ENCODE measurements around the gene UBE3C.
"Not testable (repeated sequence)": the region's sequence is repeated elsewhere in the genome, so short reads cannot be mapped to it uniquely, and the experiment has no call there.

Gene UBE3C

DNA sequence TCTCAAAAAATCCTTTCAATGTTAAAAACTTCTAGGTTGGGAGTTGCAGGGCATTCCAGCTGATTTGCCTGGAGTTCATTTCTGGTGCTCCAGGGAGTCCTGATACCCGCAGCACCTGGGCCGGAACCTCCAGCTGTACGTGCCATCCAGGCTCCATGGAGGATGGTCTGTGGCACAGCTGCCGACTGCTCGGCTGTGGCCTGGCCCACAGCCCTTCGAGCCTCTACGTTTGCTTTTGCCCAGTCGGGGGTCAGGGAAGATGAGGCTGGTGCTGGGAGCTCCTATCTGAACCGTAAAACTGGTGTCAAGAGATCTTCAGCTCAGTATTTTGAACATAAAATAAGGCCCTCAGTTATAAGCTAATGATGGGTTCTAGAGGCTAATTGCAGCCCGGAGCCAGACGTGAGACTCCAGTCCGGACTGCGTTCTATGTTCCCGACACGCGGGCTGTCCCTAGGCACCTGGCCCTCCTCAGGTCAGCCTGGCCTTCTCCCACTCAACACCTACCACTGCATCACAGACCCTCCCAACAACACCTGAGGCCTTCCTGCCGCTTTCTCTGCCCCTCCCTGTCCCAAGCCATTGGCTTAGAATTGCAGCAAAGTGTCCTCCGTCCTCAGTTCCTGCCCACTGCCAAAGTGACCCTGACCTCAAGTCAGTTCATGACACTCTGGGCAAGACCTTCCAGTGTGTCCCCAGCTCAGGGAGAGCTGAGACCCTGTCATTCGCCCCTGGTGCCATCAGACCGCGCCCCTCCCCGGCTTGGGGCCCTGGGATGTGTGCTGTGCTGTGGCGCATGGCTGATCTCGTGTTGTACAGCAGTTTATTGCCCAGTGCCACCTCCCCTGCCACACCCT is 133.9 kb downstream of the UBE3C start:
- no peak overlapping the region for H2AFZ ChIP-seq
- H3K79me2 ChIP-seq: no peaks in the 10 kb centered on the region
- no peaks in the 10 kb centered on the region for H3K27me3 ChIP-seq (ENCODE audit: control insufficient read depth, insufficient read depth, low read length)
- no peak overlapping the region for H3K4me2 ChIP-seq (ENCODE audit: low read length)
- H3K27ac ChIP-seq: no peak overlapping the region
- no peak overlapping the region for H3K4me3 ChIP-seq (ENCODE audit: low read depth, low read length)
- TF ChIP-seq CTCF (IDR thresholded peaks at IDR 0.05): no peak
- no peak overlapping the region for H3K9ac ChIP-seq
- H3K4me1 ChIP-seq: peaks cover 8% of the 10 kb centered on the region
- no peaks in the 10 kb centered on the region for H3K36me3 ChIP-seq (ENCODE audit: control insufficient read depth, insufficient read depth, low read length)
- no peaks in the 10 kb centered on the region for H3K9me3 ChIP-seq (ENCODE audit: control insufficient read depth, low read length)

- TF ChIP-seq CTCF (IDR thresholded peaks at IDR 0.05): peak; percentile 97
- Histone ChIP-seq H3K4me2 (ENCODE audit: low read length) (no peak overlapping the region), H3K9ac (no peak overlapping the region), H3K36me3 (ENCODE audit: control insufficient read depth, insufficient read depth, low read length) (no peaks in the 10 kb centered on the region), H3K27me3 (ENCODE audit: control insufficient read depth, insufficient read depth, low read length) (no peaks in the 10 kb centered on the region), H3K9me3 (ENCODE audit: control insufficient read depth, low read length) (no peaks in the 10 kb centered on the region), H3K27ac (no peak overlapping the region), H3K79me2 (no peaks in the 10 kb centered on the region), H2AFZ (no peak overlapping the region), H3K4me3 (ENCODE audit: low read depth, low read length) (no peak overlapping the region), H3K4me1 (peaks cover 8% of the 10 kb centered on the region)
Observed at GRCh38 chr7:157273208-157274093, 134.7 kb downstream of the UBE3C start.

GRCh38 chr7:157274094-157274634 is 135.4 kb downstream of the UBE3C start:
- not testable (repeated sequence) for H3K27me3 ChIP-seq (ENCODE audit: control insufficient read depth, insufficient read depth, low read length); H3K4me3 ChIP-seq (ENCODE audit: low read depth, low read length); H3K9me3 ChIP-seq (ENCODE audit: control insufficient read depth, low read length); H3K27ac ChIP-seq; H3K9ac ChIP-seq; H3K4me2 ChIP-seq (ENCODE audit: low read length); H3K79me2 ChIP-seq; H3K36me3 ChIP-seq (ENCODE audit: control insufficient read depth, insufficient read depth, low read length); H2AFZ ChIP-seq; H3K4me1 ChIP-seq

DNA sequence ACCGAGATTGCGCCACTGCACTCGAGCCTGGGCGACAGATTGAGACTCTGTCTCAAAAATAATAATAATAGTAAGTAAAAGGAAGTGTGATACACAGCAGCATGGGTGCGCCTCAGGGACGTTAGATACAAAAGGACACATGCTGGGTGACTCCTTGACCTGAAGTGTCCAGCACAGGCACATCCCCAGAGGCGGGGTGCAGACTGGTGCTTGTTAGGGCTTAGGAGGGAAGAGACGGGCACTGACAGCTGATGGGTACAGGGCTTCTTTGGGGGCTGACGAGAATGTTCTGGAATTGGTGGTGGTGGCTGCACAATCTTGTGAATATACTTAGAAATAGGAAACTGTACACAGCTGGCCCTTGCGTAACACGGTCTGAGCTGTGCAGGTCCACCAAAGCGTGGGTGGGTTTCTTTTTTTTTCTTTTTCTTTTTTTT is 136.3 kb downstream of the UBE3C start:
- Histone ChIP-seq H3K9me3 (ENCODE audit: control insufficient read depth, low read length) (no peaks in the 10 kb centered on the region), H3K27me3 (ENCODE audit: control insufficient read depth, insufficient read depth, low read length) (peaks cover 6% of the 10 kb centered on the region), H3K79me2 (no peaks in the 10 kb centered on the region), H2AFZ (no peak overlapping the region), H3K9ac (no peak overlapping the region), H3K4me2 (ENCODE audit: low read length) (no peak overlapping the region), H3K36me3 (ENCODE audit: control insufficient read depth, insufficient read depth, low read length) (no peaks in the 10 kb centered on the region), H3K4me3 (ENCODE audit: low read depth, low read length) (no peak overlapping the region), H3K27ac (no peak overlapping the region), H3K4me1 (peaks cover 1% of the 10 kb centered on the region)
- no peak for TF ChIP-seq CTCF (IDR thresholded peaks at IDR 0.05)

- Histone ChIP-seq H3K4me2 (ENCODE audit: low read length) (no peak overlapping the region), H3K9ac (no peak overlapping the region), H3K4me1 (no peaks in the 10 kb centered on the region), H3K36me3 (ENCODE audit: control insufficient read depth, insufficient read depth, low read length) (no peaks in the 10 kb centered on the region), H3K27me3 (ENCODE audit: control insufficient read depth, insufficient read depth, low read length) (peaks cover 6% of the 10 kb centered on the region), H3K27ac (no peak overlapping the region), H3K9me3 (ENCODE audit: control insufficient read depth, low read length) (no peaks in the 10 kb centered on the region), H3K4me3 (ENCODE audit: low read depth, low read length) (no peak overlapping the region), H2AFZ (no peak overlapping the region), H3K79me2 (no peaks in the 10 kb centered on the region)
- TF ChIP-seq CTCF (IDR thresholded peaks at IDR 0.05): no peak
Observed at GRCh38 chr7:157276091-157276561, 137.4 kb downstream of the UBE3C start.

Data from parathyroid adenoma (tissue), 2 donors.